GM13977 (cell line): Measurements from ENCODE around the gene S1PR1.
A peak's percentile ranks its signal among the peaks of the same experiment; 100 is the strongest.

Experiments used
- DNase-seq: peaks from one replicate; pipeline ENCODE4 v3.0.0; 2012; ENCODE audit warnings: low spot score
- in situ Hi-C: fragments of 300-500 bp; cut with MboI; formaldehyde crosslinking; loops from one replicate; pipeline ENCODE4 v1.12.0; 2022; ENCODE audit warnings: low sequenced_read_pairs, low pct_unique_long_range_greater_than_20kb, mixed read lengths, inconsistent platforms; ENCODE audit not compliant: unreplicated experiment
- TF ChIP-seq, protein P1 (sequence below): IDR thresholded peaks from 2 replicates; pipeline ENCODE4 v1.5.1; 2012; ENCODE audit warnings: mild to moderate bottlenecking, control low read depth; ENCODE audit not compliant: insufficient read depth; ENCODE audit errors: extremely low read depth, missing control alignments

The S1PR1 gene

GRCh38 chr1:101247404-101248287 lies 10.8 kb downstream of the S1PR1 start:
- in situ Hi-C loops: no loop called here
- TF ChIP-seq, protein P1, sequence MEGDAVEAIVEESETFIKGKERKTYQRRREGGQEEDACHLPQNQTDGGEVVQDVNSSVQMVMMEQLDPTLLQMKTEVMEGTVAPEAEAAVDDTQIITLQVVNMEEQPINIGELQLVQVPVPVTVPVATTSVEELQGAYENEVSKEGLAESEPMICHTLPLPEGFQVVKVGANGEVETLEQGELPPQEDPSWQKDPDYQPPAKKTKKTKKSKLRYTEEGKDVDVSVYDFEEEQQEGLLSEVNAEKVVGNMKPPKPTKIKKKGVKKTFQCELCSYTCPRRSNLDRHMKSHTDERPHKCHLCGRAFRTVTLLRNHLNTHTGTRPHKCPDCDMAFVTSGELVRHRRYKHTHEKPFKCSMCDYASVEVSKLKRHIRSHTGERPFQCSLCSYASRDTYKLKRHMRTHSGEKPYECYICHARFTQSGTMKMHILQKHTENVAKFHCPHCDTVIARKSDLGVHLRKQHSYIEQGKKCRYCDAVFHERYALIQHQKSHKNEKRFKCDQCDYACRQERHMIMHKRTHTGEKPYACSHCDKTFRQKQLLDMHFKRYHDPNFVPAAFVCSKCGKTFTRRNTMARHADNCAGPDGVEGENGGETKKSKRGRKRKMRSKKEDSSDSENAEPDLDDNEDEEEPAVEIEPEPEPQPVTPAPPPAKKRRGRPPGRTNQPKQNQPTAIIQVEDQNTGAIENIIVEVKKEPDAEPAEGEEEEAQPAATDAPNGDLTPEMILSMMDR: no peak
- peak; percentile 59 for DNase-seq

DNA sequence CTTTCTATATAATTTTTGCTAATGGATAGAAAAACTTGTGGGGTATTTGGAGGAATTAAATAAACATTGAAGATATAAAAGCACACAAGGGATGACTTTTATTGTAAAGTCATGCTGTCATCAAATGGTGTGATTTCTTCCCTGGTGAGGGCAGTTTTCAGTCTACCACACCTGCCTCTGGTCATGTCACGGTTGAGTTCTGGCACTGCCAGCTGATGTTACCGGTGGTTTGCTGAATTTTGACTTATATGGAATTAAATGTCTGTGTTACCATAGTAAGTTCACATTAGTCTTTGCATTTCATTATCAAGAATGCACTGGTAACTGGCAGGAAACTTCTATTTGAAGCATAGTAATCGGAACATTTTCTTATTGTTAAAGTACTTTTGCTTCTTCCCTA lies 13.4 kb downstream of the S1PR1 start:
- in situ Hi-C loops: no loop called here
- DNase-seq: no peak
- TF ChIP-seq, protein P1: no peak

- TF ChIP-seq, protein P1: no peak
- in situ Hi-C loops: no loop called here
- no peak for DNase-seq
Measured at GRCh38 chr1:101250656-101251272, 13.9 kb downstream of the S1PR1 start.

DNA sequence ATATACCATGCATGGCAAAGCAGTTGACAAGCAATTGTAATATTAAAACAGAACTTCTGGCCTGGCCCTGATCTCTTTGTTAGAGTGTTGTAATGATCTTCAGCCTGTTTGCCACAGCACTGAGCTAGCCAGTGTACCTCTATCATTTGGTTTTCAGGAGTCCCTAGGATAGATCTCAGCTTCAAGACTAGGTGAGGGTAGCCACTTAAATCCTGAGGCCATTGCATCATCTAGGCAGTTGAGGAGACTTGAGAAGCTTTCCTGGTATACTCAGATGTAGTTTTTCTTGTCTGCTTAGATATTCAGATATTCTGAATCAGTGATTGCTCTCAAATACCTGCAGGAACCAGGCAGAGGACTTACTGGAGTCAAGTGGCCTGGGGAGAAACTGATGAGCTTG lies 14.7 kb downstream of the S1PR1 start:
- in situ Hi-C loops: no loop called here
- TF ChIP-seq, protein P1: no peak
- no peak for DNase-seq

DNA sequence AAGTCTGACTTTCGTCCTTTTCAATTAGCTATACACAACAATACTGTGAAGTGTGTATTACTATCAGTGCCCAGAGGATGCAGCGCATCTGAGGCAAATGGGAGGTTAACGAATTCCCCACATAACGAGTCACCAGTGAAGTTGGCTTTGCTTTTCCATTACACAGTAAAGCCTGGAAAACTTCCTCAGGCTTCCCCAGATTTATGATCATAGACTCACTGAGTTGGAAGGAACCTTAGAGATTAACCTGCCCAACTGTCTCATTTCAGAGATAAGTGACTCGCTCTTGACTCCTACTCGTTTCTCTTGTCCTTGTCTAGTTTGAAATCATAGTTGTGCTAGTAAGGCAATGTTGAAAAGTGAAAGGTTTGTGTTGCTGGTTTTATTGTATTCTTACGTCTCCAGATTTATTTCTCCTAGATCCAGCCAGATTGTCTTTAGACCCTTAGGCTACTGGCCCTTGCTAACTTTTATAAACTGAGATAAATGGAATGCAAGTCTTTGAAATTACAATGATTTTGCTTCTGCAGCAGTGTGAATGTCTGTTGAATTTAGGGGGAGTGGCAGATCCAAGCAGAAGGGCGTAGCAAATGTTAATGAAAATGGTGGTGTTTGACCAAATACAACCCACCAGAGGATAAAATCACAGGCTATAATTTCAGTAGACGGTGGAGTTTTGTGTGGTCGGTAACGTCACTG lies 17.3 kb downstream of the S1PR1 start:
- DNase-seq: no peak
- in situ Hi-C loops: no loop called here
- TF ChIP-seq, protein P1: no peak

DNA sequence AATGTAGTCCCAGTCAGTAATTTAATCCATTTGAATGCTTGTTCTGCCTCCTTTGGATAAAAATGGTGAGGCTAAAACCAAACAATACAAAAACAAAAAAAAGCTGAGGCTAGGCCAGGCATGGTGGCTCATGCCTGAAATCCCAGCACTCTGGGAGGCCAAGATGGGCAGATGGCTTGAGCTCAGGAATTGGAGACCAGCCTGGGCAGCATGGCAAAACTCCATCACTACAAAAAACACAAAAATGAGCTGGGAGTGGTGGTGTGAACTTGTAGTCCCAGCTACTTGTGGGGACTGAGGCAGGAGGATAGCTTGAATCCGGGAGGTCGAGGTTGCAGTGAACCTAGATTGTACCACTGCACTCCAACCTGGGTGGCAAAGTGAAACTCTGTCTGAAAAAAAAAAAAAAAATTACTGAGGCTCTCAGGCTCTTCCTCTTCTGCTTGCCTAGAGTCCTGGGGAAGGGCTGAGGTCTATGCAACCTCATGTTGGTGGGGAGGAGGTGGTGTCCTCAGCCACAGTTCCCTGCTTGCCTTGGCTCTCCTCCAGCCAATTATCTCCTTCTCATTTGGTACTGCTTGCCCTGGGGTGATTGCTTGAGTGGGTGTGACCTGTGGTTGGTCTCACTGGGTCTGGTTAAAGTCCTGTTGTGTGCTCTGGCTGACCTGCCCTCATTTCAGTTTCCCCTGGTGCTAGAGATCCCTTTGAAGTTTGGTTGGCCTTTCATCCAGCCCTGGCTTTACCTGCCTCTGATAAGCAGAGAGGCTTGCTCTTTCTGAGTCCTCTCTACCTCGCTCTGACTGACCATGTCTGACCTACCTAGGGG lies 20.9 kb downstream of the S1PR1 start:
- no peak for DNase-seq

More for the DNA sequence above, 20.9 kb downstream of the S1PR1 start:
- in situ Hi-C loops: no loop called here
- TF ChIP-seq, protein P1: no peak
